Stimulated activated CD4-positive, alpha-beta T cell treated with anti-CD3 and anti-CD28 coated beads, TNF-alpha, amount 100 ng/mL, for 24 hours (primary cell): Measurements from ENCODE around the gene TUBA4A.
A peak's percentile ranks its signal among the peaks of the same experiment; 100 is the strongest.
"Not testable (repeated sequence)": the region's sequence is repeated elsewhere in the genome, so short reads cannot be mapped to it uniquely, and the experiment has no call there.

Experiments used
- DNase-seq, 3 experiments: peaks; one replicate each; pipeline ENCODE4 v3.0.0-alpha.2; 2020; ENCODE audit warnings: low read depth in 3 of 3

The TUBA4A gene

GRCh38 chr2:219210886-219211362 is 42.8 kb downstream of the TUBA4A start:
- no peak for DNase-seq

- DNase-seq = no peak
Measured at GRCh38 chr2:219210196-219210885, 43.4 kb downstream of the TUBA4A start.

- no peak for DNase-seq
Measured at GRCh38 chr2:219209236-219210195, 44.2 kb downstream of the TUBA4A start.

GRCh38 chr2:219207884-219208740 is 45.6 kb downstream of the TUBA4A start:
- no peak for DNase-seq

GRCh38 chr2:219207134-219207883 is 46.4 kb downstream of the TUBA4A start:
- DNase-seq = no peak

- DNase-seq = peak; percentile 86 to 93 (median 90)
Measured at GRCh38 chr2:219206328-219207133, 47.2 kb downstream of the TUBA4A start, which contains the start of gene ZFAND2B. ZFAND2B (plus strand) TSS chr2:219206782; CDS start chr2:219206988, 206 bp downstream.

GRCh38 chr2:219205981-219206327 is 47.8 kb downstream of the TUBA4A start:
- DNase-seq = no peak

- DNase-seq = no peak
Measured at GRCh38 chr2:219205165-219205538, 48.6 kb downstream of the TUBA4A start.

- no peak for DNase-seq
Measured at GRCh38 chr2:219204425-219205164, 49.1 kb downstream of the TUBA4A start.

GRCh38 chr2:219201331-219201730 is 52.4 kb downstream of the TUBA4A start:
- DNase-seq = not testable (repeated sequence)

GRCh38 chr2:219200502-219201326 is 53.0 kb downstream of the TUBA4A start:
- DNase-seq = not testable (repeated sequence)
